ENCODE results near the gene KCNN1.
"Not testable (repeated sequence)": the region's sequence is repeated elsewhere in the genome, so short reads cannot be mapped to it uniquely, and the experiment has no call there.

KCNN1 gene

GRCh38 chr19:18001777-18002345 lies 35.0 kb downstream of the KCNN1 start:
- no peak for DNase-seq

- DNase-seq: no peak
These were observed 35.5 kb downstream of the KCNN1 start for GRCh38 chr19:18002347-18002850.

GRCh38 chr19:18005750-18006149 lies 38.8 kb downstream of the KCNN1 start:
- not testable (repeated sequence) for DNase-seq

- DNase-seq: peak; percentile 77
These were observed 40.4 kb downstream of the KCNN1 start for GRCh38 chr19:18007044-18007916.

- DNase-seq: peak; percentile 85
These were observed 41.2 kb downstream of the KCNN1 start, which contains the start of gene ARRDC2 for GRCh38 chr19:18007917-18008673. TSS of gene ARRDC2 (plus strand) at chr19:18008170. CDS start at chr19:18008311, 141 bp downstream.

GRCh38 chr19:18008814-18009213 lies 41.9 kb downstream of the KCNN1 start:
- no peak for DNase-seq

GRCh38 chr19:18009412-18010066 lies 42.6 kb downstream of the KCNN1 start:
- DNase-seq: no peak

GRCh38 chr19:18010149-18010548 lies 43.2 kb downstream of the KCNN1 start:
- DNase-seq: no peak

GRCh38 chr19:18013210-18014111 lies 46.6 kb downstream of the KCNN1 start:
- DNase-seq: no peak

- peak; percentile 27 for DNase-seq
These were observed 47.3 kb downstream of the KCNN1 start for GRCh38 chr19:18014197-18014596.

GRCh38 chr19:18016209-18016910 lies 49.5 kb downstream of the KCNN1 start:
- DNase-seq: no peak

- no peak for DNase-seq
These were observed 50.6 kb downstream of the KCNN1 start for GRCh38 chr19:18017275-18018083.

GRCh38 chr19:18020212-18021085 lies 53.5 kb downstream of the KCNN1 start:
- no peak for DNase-seq

GRCh38 chr19:18021121-18021755 lies 54.3 kb downstream of the KCNN1 start:
- peak; percentile 74 for DNase-seq

- peak; percentile 49 for DNase-seq
These were observed 56.8 kb downstream of the KCNN1 start for GRCh38 chr19:18023622-18024251.

- no peak for DNase-seq
These were observed 60.2 kb downstream of the KCNN1 start for GRCh38 chr19:18027151-18027550.

- no peak for DNase-seq
These were observed 62.9 kb downstream of the KCNN1 start for GRCh38 chr19:18029617-18030338.

All from activated gamma-delta T cell treated with Interleukin-2 at 50 U/mL for 16 hours (primary cell).